GM10248 (cell line): ENCODE measurements around the gene ZFYVE19.

Experiments
- CTCF ChIA-PET: fragments of 300-600 bp; sonication (Branson Sonifier 250); formaldehyde crosslinking; extraction: SDS; loops from one replicate; lab custom pipeline; 2021; ENCODE audit warnings: antibody characterized with exemption; lab: Yijun Ruan, JAX
- POLR2A ChIA-PET: fragments of 350-650 bp; sonication (Branson Sonifier 250); formaldehyde crosslinking; extraction: SDS; loops from one replicate; lab custom pipeline; 2020; ENCODE audit warnings: antibody characterized with exemption; lab: Yijun Ruan, JAX
- DNase-seq: peaks from one replicate; pipeline ENCODE4 v3.0.0; 2012; ENCODE audit errors: extremely low spot score
- TF ChIP-seq, protein P1 (sequence below): IDR thresholded peaks from 2 replicates; pipeline ENCODE4 v1.5.1; 2012; ENCODE audit warnings: mild to moderate bottlenecking, low read depth; ENCODE audit errors: extremely low read depth, missing control alignments, control extremely low read depth

ZFYVE19 gene

DNA sequence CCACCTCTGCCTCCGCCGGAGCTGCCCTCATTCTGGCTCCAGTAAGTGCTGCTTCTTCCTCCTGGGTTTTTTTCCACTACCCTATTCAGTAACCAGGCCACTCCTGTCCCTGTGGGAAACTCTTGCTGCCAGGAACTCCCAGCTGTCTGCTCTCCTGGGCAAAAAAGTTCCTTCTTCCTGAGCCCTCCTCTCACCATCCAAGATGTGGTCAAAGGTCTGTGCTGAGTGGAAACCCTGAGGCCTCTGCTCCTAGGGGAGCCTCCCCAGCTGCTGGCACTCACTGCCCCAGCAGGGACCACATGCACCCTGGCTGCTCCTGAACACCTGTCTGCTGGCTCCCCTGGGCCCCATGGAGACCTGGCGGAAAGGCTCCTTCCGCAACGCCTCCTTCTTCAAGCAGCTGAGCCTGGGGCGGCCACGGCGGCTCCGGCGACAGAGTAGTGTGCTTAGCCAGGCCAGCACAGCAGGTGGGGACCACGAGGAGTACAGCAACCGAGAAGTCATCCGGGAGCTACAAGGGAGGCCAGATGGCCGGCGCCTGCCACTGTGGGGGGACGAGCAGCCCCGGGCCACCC is 36.7 kb upstream of the ZFYVE19 start:
- ChIA-PET CTCF (interaction anchor here (1.0 to 5.7 kb wide), 5 partner anchors 11 to 240 kb away, joined by 3 to 45 read pairs (median 3); no protein-coding TSS in a partner anchor), POLR2A (interaction anchor here (1.0 kb wide), 1 partner anchor 75 kb away, joined by 3 read pairs; the partner anchor contains the start of gene RAD51)
- peak; percentile 48 for DNase-seq
- TF ChIP-seq, protein P1, sequence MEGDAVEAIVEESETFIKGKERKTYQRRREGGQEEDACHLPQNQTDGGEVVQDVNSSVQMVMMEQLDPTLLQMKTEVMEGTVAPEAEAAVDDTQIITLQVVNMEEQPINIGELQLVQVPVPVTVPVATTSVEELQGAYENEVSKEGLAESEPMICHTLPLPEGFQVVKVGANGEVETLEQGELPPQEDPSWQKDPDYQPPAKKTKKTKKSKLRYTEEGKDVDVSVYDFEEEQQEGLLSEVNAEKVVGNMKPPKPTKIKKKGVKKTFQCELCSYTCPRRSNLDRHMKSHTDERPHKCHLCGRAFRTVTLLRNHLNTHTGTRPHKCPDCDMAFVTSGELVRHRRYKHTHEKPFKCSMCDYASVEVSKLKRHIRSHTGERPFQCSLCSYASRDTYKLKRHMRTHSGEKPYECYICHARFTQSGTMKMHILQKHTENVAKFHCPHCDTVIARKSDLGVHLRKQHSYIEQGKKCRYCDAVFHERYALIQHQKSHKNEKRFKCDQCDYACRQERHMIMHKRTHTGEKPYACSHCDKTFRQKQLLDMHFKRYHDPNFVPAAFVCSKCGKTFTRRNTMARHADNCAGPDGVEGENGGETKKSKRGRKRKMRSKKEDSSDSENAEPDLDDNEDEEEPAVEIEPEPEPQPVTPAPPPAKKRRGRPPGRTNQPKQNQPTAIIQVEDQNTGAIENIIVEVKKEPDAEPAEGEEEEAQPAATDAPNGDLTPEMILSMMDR, result no peak

DNA sequence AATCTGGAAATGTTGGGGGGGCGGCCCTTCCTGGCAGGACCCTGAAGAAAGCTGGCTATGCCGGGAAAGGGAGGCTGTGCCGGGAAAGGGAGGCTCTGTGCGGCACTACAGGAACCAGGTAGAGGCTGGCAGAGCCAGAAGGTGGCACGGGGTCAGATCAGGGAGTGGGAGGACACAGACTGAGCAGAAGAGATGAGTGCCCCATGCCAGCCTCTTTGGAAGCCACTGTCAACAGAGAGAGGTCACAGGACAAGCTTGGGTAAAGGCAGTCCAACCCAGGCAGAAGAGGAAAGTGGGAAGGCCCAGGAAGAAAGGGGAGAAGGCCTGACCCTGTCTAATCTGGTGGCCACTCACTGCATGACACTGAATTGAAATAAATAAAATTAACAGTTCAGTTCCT is 35.6 kb upstream of the ZFYVE19 start:
- TF ChIP-seq, protein P1, result no peak
- DNase-seq, result no peak
- ChIA-PET CTCF (interaction anchor here (1.0 to 5.7 kb wide), 4 partner anchors 11 to 241 kb away, joined by 3 to 45 read pairs (median 12); no protein-coding TSS in a partner anchor), POLR2A (no interaction called here)

DNA sequence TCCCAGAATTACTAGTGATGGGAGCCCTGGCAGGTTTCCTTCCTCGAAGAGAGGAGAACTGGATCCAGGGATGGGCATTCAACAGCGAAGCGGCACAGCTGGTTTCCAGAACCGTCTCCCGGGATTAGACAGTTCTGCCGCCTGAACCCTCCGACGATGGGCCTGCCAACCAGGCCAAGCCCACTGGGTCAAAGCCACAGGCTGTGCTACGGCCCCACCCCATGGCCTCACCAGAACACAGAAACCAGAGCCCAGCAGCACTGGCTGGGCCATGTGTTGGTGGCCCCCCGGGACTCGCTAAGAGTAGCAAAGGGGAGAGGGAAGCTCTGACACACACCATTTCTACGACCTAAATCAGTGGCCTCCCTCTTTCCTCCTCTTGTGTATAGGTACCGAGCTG is 34.9 kb upstream of the ZFYVE19 start:
- TF ChIP-seq, protein P1, result no peak
- no peak for DNase-seq
- ChIA-PET POLR2A (no interaction called here), CTCF (interaction anchor here (1.3 to 3.1 kb wide), 2 partner anchors 10 to 35 kb away, joined by 3 to 20 read pairs; partner anchors contain the start of genes DNAJC17 and ZFYVE19)

DNA sequence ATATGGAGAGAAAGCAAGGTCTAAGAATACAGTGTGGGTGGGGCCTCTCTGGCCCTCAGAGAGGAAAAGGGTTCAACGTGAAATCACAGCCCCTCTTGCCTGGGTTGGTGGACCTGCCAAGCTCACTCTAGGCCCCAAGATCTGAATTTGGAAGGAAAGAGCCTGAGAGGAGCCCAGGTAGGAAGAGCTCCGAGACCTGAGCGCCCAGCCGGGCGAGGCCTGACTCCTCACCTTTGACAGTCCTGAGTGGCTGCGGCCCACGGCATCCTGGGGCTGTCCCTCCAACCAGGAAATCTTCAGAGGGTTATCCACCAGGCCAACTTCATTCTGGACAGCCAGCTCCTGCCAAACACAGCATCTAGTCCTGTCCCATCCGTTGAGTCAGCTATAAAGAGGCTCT is 33.4 kb upstream of the ZFYVE19 start:
- DNase-seq, result no peak
- POLR2A ChIA-PET, result no interaction called here
- TF ChIP-seq, protein P1, result no peak
- CTCF ChIA-PET, result interaction anchor here (1.1 to 3.1 kb wide), 4 partner anchors 9 to 121 kb away, joined by 3 to 20 read pairs (median 4); partner anchors contain the start of genes DNAJC17, GCHFR, VPS18 and ZFYVE19

DNA sequence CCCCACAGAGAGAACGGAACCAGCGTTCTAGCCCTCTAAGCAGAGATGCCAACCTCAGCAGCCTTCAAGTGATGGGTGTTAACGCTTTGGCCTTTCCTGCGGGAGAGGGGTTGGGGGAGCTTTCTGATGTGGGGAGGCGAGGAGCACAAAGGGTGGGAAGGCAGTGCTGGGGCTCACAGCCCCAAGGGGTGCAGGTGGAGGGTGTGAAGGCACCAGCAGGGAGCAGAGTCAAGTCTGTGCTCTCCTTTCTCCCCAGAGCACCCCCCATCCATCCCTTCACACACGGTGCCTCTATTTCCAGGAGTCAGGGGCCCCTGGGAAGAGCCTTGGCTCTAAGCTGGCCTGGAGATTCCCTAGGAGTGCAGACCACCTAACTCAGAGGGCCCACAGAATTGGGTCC is 33.0 kb upstream of the ZFYVE19 start:
- POLR2A ChIA-PET, result no interaction called here
- TF ChIP-seq, protein P1, result no peak
- CTCF ChIA-PET, result interaction anchor here (1.1 to 3.1 kb wide), 3 partner anchors 8 to 120 kb away, joined by 4 to 20 read pairs (median 4); partner anchors contain the start of genes GCHFR and VPS18
- no peak for DNase-seq

DNA sequence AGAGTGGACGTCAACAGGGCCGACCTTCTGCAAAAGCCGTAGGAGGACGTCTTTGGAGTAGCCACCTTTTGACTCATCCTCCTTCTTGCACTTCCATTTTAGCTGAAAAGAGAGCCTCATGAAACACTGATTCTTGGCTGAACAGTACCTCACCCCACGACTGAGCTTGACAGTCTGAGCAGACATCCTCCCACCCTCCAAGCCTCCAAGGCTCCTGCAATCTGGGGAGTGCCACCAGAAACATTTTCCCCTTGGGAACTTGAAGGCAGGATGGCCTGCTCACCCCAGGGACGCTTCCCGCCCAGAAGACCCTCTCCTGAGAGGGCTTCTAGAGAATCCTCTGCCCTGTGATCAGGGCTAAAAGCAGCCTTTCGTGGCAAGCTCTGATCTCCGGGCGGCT is 31.9 kb upstream of the ZFYVE19 start:
- TF ChIP-seq, protein P1, result no peak
- POLR2A ChIA-PET, result no interaction called here
- DNase-seq, result no peak
- CTCF ChIA-PET, result interaction anchor here (1.6 kb wide), 1 partner anchor 83 kb away, joined by 4 read pairs; no protein-coding TSS in a partner anchor
